ENCODE results near the gene RERE.
A peak's percentile ranks its signal among the peaks of the same experiment; 100 is the strongest.

The RERE gene
- long read RNA-seq, donor 1, partial matches to known transcripts, result 23 of 30 reads
- long read RNA-seq, donor 1, other reads (novel, unspliced or antisense), result 5 of 30 reads
- long read RNA-seq, donor 2, partial matches to known transcripts, result 10 of 11 reads
- long read RNA-seq, donor 2, other reads (novel, unspliced or antisense), result 0 of 11 reads
- long read RNA-seq, donor 3, partial matches to known transcripts, result 22 of 22 reads
- long read RNA-seq, donor 3, other reads (novel, unspliced or antisense), result 0 of 22 reads
- long read RNA-seq, donor 4, partial matches to known transcripts, result 113 of 120 reads
- long read RNA-seq, donor 4, other reads (novel, unspliced or antisense), result 6 of 120 reads
- long read RNA-seq, donor 5, partial matches to known transcripts, result 34 of 35 reads
- long read RNA-seq, donor 5, other reads (novel, unspliced or antisense), result 0 of 35 reads
- long read RNA-seq, donor 6, partial matches to known transcripts, result 71 of 72 reads
- long read RNA-seq, donor 6, other reads (novel, unspliced or antisense), result 0 of 72 reads
- long read RNA-seq, donor 7, partial matches to known transcripts, result 161 of 165 reads
- long read RNA-seq, donor 7, other reads (novel, unspliced or antisense), result 0 of 165 reads
- long read RNA-seq, donor 8, partial matches to known transcripts, result 40 of 43 reads
- long read RNA-seq, donor 8, other reads (novel, unspliced or antisense), result 0 of 43 reads

DNA sequence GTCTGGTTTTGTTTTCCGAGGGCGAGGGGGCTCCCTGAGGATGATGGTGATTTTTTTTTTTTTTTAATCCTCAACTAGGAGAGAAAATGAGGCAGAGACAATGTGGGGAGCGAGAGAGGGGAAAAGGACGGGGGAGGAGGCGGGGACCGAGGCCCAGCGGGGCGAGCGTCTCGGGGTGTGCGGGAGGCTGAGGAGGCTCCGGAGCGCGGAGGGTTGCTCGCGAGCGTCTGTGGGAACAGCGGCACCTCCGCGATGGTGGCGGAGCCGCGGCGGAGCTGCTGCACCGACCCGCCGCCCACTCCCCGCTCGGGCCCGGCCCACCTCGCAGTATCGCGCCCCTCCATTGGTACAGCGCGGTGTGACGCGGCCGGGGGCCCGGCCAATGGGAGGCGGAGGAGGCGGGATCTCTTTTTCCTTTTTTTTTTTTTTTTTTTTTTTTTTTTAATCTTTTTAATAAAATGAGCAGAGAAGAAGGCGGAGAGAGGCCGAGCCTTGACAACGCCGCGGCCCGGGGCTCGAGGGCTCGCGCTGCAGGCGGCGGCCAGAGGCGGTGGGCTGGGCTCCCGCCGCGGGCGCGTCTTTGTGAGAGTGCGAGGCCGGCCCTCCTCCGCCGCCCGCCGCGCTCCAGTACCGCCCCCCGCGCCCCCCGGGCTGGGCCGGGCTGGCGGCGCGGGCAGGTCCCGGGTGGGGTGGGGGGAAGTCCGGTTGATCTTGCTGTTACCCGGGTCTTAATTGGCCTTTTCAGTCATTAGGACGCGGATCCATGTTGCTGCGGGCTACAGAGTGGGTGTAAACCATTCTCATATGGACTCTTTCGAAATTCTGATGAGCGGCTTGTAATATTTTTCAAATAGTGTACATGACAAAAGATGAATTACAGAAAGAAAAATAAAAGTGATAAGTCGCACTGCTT lies at the start of gene RERE:
RERE (minus strand) TSS at position 229 of the 913 bp plus-strand sequence.
- DNase-seq, result peak; percentile 91

GRCh38 chr1:8866792-8867415 lies 49.5 kb upstream of the RERE start:
- DNase-seq, result no peak

DNA sequence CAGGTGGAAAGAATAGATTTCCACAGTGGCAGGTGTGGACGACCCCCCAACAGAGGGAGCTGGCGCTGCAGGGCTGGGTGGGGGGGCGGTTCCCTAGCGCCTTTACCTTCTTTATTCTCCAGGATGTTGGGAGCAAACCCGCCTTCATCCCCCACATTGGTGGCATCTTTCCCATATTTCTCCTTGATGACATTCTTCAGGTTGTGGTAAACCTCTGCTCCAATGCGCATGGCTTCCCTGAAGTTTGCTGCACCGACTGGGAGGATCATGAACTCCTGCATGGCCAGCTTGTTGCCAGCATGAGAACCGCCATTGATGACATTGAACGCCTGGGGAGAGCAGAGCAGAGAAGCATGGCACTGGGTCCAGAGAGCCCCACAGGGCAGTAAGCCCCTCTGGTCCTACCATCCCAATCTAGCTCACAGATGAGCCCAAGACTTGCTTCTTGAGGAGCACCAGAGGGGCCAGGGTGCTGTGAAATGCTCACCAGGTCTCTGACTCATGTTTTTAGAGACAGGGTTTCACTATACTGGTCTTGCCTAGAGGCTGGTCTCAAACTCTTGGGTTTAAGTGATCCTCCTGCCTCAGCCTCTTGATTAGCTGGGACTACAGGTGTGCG lies 48.8 kb upstream of the RERE start:
- no peak for DNase-seq

- DNase-seq, result no peak
Measured at GRCh38 chr1:8864713-8865344, 47.4 kb upstream of the RERE start.

GRCh38 chr1:8863794-8864233 lies 46.4 kb upstream of the RERE start:
- no peak for DNase-seq

DNA sequence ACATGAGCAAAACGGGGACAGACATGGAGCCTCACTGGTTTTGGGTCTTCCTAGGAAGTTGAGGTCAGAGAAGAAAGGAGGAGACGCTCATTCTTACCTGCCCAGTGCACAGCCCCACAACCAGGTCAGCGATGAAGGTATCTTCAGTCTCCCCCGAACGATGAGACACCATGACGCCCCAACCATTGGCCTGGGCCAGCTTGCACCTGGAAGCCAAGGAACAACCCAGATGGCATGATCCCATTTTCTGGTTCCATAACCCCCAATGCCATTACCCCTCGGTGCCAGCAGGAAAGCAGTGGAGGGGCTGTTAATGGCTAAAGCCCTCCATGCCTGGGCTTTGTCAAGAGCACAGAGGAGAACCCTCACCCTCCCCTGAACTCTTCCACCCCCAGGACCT lies 45.7 kb upstream of the RERE start:
- DNase-seq, result no peak

DNA sequence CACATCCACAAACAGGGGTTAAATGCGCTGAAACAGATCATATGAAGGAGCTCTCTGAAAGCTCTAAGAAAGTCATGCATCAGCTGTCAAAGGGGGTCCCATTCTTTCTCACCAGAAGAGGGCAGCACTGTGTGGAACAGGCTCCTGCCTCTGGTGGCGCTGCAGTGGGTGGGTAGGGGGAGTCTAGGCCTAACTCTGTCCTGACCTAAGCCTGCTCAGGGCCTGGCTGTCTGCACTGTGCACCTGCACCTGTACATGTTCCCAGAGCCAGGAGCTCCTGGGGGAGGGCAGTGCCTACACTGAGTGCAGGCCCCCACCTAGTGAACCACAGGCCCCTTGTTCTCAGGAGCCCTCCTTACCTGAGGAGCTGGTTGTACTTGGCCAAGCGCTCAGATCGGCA lies 45.1 kb upstream of the RERE start:
- DNase-seq, result no peak

- DNase-seq, result no peak
Measured at GRCh38 chr1:8860738-8861516, 43.5 kb upstream of the RERE start.

- no peak for DNase-seq
Measured at GRCh38 chr1:8858888-8859706, 41.7 kb upstream of the RERE start.

GRCh38 chr1:8858112-8858668 lies 40.8 kb upstream of the RERE start:
- no peak for DNase-seq

DNA sequence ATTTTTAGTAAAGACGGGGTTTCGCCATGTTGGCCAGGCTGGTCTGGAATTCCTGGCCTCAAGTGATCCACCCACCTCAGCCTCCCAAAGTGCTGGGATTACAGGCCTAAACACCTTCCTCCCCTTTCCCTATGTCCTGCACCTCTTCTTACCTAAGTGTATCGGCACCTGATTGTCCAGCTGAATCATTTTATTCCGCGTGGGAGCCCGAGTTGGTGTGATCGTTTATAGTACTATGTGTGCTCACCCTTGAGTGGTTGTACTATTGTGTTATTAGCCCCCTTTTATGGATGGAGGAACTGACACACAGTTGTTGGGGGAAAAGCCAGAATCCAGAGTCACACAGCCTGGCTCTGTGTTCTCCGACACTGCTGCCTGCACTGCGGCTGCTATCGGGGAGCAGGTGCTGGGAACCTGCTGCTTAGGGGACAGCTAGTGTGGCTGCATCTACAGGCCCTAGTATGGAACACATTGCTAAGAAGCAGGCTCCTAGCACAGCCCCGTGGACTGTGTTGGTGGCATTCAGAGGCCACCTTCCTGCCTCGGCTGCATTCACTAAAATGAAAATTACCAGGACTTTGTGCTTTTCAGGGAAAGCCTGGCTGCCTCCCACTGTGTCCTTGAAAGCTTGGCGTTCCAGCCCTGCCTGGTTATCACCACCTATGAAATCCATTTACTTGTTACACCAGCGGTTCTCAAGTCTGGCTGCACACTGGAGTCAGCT lies 39.4 kb upstream of the RERE start:
- no peak for DNase-seq

GRCh38 chr1:8854240-8854639 lies 36.8 kb upstream of the RERE start:
- DNase-seq, result no peak

DNA sequence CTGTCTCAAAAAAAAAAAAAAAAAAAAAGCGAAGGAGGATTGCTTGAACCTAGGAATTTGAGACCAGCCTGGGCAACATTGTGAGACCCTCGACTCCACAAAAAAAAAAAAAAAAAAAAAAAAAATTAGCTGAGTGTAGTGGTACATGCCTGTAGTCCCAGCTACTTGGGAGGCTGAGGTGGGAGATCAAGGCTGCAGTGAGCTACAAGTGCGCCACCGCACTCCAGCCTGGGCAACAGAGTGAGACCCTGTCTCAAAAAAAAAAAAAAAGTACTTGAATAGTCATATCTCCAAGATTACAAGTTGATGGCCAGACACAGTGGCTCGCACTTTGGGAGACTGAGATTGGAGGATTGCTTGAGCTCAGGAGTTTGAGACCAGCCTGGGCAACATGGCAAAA lies 33.6 kb upstream of the RERE start:
- DNase-seq, result no peak

GRCh38 chr1:8848663-8849386 lies 31.4 kb upstream of the RERE start:
- peak; percentile 77 for DNase-seq

DNA sequence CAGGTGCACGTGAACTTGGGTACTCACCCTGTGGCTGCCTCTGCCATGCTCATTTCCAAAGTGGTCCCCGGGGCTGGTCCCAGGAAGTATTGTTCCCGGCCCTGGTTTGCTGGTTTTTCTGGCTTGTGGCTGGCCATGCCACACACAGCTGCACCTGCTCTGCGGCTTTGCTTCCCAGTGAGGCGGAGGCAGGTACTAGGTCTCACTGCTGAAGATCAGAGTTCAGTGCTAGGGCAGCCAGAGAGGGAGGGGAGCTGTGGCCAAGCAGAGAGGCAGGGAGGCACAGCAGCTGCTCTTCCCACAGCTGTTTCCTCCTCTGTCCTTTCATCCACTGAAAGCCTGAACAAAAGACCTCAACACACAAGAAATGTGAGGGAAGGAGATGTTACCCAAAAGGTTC lies 30.6 kb upstream of the RERE start:
- DNase-seq, result no peak

- DNase-seq, result no peak
Measured at GRCh38 chr1:8846263-8846662, 28.8 kb upstream of the RERE start.
